ENCODE results near the gene UQCC5.

GRCh38 chr3:52514576-52514975 lies 21.8 kb upstream of the UQCC5 start:
- TF ChIP-seq RARB (CRISPR knock-in tag; IDR thresholded peaks at IDR 0.05) (no peak), ZFP3 (CRISPR knock-in tag; IDR thresholded peaks at IDR 0.05) (no peak), ARNTL (CRISPR knock-in tag; IDR thresholded peaks at IDR 0.05; ENCODE audit: borderline replicate concordance, low read depth) (no peak), ZNF8 (CRISPR knock-in tag; IDR thresholded peaks at IDR 0.05) (no peak), TOX (CRISPR knock-in tag; IDR thresholded peaks at IDR 0.05; ENCODE audit: borderline replicate concordance) (no peak), ZC3H10 (CRISPR knock-in tag; IDR thresholded peaks at IDR 0.05) (no peak)
- TF ChIP-seq, protein P1, sequence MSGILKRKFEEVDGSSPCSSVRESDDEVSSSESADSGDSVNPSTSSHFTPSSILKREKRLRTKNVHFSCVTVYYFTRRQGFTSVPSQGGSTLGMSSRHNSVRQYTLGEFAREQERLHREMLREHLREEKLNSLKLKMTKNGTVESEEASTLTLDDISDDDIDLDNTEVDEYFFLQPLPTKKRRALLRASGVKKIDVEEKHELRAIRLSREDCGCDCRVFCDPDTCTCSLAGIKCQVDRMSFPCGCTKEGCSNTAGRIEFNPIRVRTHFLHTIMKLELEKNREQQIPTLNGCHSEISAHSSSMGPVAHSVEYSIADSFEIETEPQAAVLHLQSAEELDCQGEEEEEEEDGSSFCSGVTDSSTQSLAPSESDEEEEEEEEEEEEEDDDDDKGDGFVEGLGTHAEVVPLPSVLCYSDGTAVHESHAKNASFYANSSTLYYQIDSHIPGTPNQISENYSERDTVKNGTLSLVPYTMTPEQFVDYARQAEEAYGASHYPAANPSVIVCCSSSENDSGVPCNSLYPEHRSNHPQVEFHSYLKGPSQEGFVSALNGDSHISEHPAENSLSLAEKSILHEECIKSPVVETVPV (CRISPR knock-in tag; IDR thresholded peaks at IDR 0.05) = no peak
- TF ChIP-seq, protein P2, sequence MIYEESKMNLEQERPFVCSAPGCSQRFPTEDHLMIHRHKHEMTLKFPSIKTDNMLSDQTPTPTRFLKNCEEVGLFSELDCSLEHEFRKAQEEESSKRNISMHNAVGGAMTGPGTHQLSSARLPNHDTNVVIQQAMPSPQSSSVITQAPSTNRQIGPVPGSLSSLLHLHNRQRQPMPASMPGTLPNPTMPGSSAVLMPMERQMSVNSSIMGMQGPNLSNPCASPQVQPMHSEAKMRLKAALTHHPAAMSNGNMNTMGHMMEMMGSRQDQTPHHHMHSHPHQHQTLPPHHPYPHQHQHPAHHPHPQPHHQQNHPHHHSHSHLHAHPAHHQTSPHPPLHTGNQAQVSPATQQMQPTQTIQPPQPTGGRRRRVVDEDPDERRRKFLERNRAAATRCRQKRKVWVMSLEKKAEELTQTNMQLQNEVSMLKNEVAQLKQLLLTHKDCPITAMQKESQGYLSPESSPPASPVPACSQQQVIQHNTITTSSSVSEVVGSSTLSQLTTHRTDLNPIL (CRISPR knock-in tag; IDR thresholded peaks at IDR 0.05; ENCODE audit: low read depth) = no peak

Data from SK-N-SH treated with all-trans-retinoic acid at 6 μM for 48 hours (cell line).